ENCODE data around the gene VGF. TPM values are rescaled to one million over a fixed set of nuclear protein-coding genes. Genes with fewer than 3 reads are reported as not detected.
A peak's percentile ranks its signal among the peaks of the same experiment; 100 is the strongest.

The VGF gene
- polyA plus RNA-seq, 1 donor (not counting 4 experiments of a cell fraction or from before 2014, with no cell fraction given) = 0.04 TPM

DNA sequence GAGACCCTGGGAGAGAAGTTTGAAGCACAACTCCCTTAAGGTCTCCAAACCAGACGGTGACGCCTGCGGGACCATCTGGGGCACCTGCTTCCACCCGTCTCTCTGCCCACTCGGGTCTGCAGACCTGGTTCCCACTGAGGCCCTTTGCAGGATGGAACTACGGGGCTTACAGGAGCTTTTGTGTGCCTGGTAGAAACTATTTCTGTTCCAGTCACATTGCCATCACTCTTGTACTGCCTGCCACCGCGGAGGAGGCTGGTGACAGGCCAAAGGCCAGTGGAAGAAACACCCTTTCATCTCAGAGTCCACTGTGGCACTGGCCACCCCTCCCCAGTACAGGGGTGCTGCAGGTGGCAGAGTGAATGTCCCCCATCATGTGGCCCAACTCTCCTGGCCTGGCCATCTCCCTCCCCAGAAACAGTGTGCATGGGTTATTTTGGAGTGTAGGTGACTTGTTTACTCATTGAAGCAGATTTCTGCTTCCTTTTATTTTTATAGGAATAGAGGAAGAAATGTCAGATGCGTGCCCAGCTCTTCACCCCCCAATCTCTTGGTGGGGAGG is 27.6 kb downstream of the VGF start:
- H3K4me3 ChIP-seq (ENCODE audit: control insufficient read depth in 2 of 3, extremely low read depth in 1 of 3, insufficient read depth in 2 of 3, low read depth in 1 of 3, low read length in 3 of 3) = no peak overlapping the region
- H3K9me3 ChIP-seq (ENCODE audit: control insufficient read depth, low read depth, low read length) = no peaks in the 10 kb centered on the region
- DNase-seq (ENCODE audit: low read depth, low spot score) (no peak), FAIRE-seq (no peak)
- peaks cover 3% of the 10 kb centered on the region for H4K20me1 ChIP-seq (ENCODE audit: control insufficient read depth, extremely low read depth, insufficient read depth, low read length)
- H3K36me3 ChIP-seq (ENCODE audit: control insufficient read depth in 2 of 2, extremely low read depth in 1 of 2, insufficient read depth in 2 of 2, low read length in 2 of 2) = peaks cover 23 to 25% of the 10 kb centered on the region in 2 experiments
- H3K27ac ChIP-seq (ENCODE audit: control insufficient read depth, insufficient read depth, low read length) = peak overlapping the region; percentile 81
- peak overlapping the region; percentile 58 for H3K9ac ChIP-seq (ENCODE audit: control insufficient read depth, extremely low read depth, insufficient read depth, low read length)
- TF ChIP-seq, protein P1, sequence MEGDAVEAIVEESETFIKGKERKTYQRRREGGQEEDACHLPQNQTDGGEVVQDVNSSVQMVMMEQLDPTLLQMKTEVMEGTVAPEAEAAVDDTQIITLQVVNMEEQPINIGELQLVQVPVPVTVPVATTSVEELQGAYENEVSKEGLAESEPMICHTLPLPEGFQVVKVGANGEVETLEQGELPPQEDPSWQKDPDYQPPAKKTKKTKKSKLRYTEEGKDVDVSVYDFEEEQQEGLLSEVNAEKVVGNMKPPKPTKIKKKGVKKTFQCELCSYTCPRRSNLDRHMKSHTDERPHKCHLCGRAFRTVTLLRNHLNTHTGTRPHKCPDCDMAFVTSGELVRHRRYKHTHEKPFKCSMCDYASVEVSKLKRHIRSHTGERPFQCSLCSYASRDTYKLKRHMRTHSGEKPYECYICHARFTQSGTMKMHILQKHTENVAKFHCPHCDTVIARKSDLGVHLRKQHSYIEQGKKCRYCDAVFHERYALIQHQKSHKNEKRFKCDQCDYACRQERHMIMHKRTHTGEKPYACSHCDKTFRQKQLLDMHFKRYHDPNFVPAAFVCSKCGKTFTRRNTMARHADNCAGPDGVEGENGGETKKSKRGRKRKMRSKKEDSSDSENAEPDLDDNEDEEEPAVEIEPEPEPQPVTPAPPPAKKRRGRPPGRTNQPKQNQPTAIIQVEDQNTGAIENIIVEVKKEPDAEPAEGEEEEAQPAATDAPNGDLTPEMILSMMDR (optimal IDR thresholded peaks at IDR 0.05 in 1 of 3, IDR thresholded peaks at IDR 0.05 in 1 of 3, conservative IDR thresholded peaks at IDR 0.05 in 1 of 3; ENCODE audit: extremely low read depth in 1 of 3, insufficient read depth in 2 of 3, low read length in 3 of 3) = no peak
- no peak for TF ChIP-seq EZH2 (IDR thresholded peaks at IDR 0.05; ENCODE audit: low read length)
- no peaks in the 10 kb centered on the region for H3K9me1 ChIP-seq (ENCODE audit: control insufficient read depth, extremely low read depth, insufficient read depth, low read length)
- dilution Hi-C loops (cut with MboI; ENCODE audit: extremely low pct_ligation_motif_present, low sequenced_read_pairs) = no loop called here
- peak overlapping the region; percentile 50 for H3K4me2 ChIP-seq (ENCODE audit: control insufficient read depth, extremely low read depth, insufficient read depth, low read depth, low read length)
- H3K79me2 ChIP-seq (ENCODE audit: control insufficient read depth, insufficient read depth, low read length) = no peaks in the 10 kb centered on the region
- H2AFZ ChIP-seq (ENCODE audit: control insufficient read depth, low read length) = no peak overlapping the region
- peaks cover 57% of the 10 kb centered on the region for H3K4me1 ChIP-seq (ENCODE audit: control insufficient read depth, extremely low read depth, insufficient read depth, low read length)
- no peaks in the 10 kb centered on the region for H3K27me3 ChIP-seq (ENCODE audit: control insufficient read depth, extremely low read depth, insufficient read depth, low read length)

DNA sequence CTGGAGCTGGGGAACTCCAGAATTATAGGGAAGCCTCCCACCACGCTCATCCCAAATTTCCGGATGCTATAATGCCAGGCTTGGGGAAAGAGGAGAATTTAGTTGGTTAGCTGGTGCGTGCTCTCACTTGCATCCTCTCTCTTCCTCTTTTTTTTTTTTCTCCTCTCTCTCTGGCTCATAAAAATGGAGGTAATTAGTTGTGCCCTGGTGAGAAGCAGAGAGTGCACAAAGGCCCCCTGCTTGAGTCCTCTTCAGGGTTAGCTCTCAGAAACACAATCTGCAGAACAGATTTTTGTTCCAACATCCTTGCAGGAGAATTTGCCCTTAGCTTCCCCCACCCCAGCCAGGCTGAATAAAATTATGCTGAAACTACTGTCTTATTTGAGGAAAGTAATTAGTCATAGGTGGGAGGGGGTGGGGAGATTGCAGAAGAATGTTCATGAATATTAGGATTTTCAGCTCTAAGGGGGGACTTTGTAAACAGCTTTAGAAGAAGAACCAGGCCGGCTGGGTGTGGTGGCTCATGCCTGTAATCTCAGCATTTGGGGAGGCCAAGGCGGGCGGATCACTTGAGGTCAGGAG is 30.9 kb downstream of the VGF start:
- dilution Hi-C loops (cut with MboI; ENCODE audit: extremely low pct_ligation_motif_present, low sequenced_read_pairs) = no loop called here
- H3K79me2 ChIP-seq (ENCODE audit: control insufficient read depth, insufficient read depth, low read length) = no peaks in the 10 kb centered on the region
- no peak overlapping the region for H3K27ac ChIP-seq (ENCODE audit: control insufficient read depth, insufficient read depth, low read length)
- no peak overlapping the region for H3K4me3 ChIP-seq (ENCODE audit: control insufficient read depth in 2 of 3, extremely low read depth in 1 of 3, insufficient read depth in 2 of 3, low read depth in 1 of 3, low read length in 3 of 3)
- FAIRE-seq (no peak), DNase-seq (ENCODE audit: low read depth, low spot score) (no peak)
- H3K9me1 ChIP-seq (ENCODE audit: control insufficient read depth, extremely low read depth, insufficient read depth, low read length) = no peaks in the 10 kb centered on the region
- no peaks in the 10 kb centered on the region for H3K27me3 ChIP-seq (ENCODE audit: control insufficient read depth, extremely low read depth, insufficient read depth, low read length)
- peaks cover 47% of the 10 kb centered on the region for H3K4me1 ChIP-seq (ENCODE audit: control insufficient read depth, extremely low read depth, insufficient read depth, low read length)
- no peak overlapping the region for H2AFZ ChIP-seq (ENCODE audit: control insufficient read depth, low read length)
- H3K36me3 ChIP-seq (ENCODE audit: control insufficient read depth in 2 of 2, extremely low read depth in 1 of 2, insufficient read depth in 2 of 2, low read length in 2 of 2) = peaks cover 39 to 44% of the 10 kb centered on the region in 2 experiments
- TF ChIP-seq, protein P1 (optimal IDR thresholded peaks at IDR 0.05 in 1 of 3, IDR thresholded peaks at IDR 0.05 in 1 of 3, conservative IDR thresholded peaks at IDR 0.05 in 1 of 3; ENCODE audit: extremely low read depth in 1 of 3, insufficient read depth in 2 of 3, low read length in 3 of 3) = no peak
- TF ChIP-seq EZH2 (IDR thresholded peaks at IDR 0.05; ENCODE audit: low read length) = no peak
- no peak overlapping the region for H3K4me2 ChIP-seq (ENCODE audit: control insufficient read depth, extremely low read depth, insufficient read depth, low read depth, low read length)
- H3K9me3 ChIP-seq (ENCODE audit: control insufficient read depth, low read depth, low read length) = no peaks in the 10 kb centered on the region
- H3K9ac ChIP-seq (ENCODE audit: control insufficient read depth, extremely low read depth, insufficient read depth, low read length) = no peak overlapping the region
- peaks cover 3% of the 10 kb centered on the region for H4K20me1 ChIP-seq (ENCODE audit: control insufficient read depth, extremely low read depth, insufficient read depth, low read length)
